GM19438 (cell line): ENCODE data around the gene PKP4.

ENCODE experiments used
- ATAC-seq: cut with Tn5 transposase; IDR thresholded peaks from one replicate; pipeline ENCODE4 v1.9.1; 2021; ENCODE audit warnings: low read depth; ENCODE audit not compliant: unreplicated experiment

PKP4 gene

GRCh38 chr2:158530829-158531228, 74.1 kb downstream of the PKP4 start:
- ATAC-seq = no peak

DNA sequence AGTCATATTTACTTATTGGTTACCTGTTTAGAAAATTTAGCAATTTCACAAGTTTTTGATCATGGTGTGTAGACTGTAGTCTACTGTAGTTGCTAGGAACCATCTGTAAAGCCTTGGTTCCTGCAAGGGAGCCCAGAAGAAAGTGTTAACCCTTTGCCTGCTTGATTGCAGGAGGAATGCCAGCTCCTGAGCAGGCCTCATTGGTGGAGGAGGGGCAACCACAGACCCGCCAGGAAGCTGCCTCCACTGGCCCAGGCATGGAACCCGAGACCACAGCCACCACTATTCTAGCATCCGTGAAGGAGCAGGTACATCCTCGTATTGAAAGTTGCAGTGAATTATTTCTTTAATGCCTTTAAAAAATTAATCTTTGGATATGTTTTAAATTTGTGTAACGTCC, 76.3 kb downstream of the PKP4 start:
- ATAC-seq = no peak

DNA sequence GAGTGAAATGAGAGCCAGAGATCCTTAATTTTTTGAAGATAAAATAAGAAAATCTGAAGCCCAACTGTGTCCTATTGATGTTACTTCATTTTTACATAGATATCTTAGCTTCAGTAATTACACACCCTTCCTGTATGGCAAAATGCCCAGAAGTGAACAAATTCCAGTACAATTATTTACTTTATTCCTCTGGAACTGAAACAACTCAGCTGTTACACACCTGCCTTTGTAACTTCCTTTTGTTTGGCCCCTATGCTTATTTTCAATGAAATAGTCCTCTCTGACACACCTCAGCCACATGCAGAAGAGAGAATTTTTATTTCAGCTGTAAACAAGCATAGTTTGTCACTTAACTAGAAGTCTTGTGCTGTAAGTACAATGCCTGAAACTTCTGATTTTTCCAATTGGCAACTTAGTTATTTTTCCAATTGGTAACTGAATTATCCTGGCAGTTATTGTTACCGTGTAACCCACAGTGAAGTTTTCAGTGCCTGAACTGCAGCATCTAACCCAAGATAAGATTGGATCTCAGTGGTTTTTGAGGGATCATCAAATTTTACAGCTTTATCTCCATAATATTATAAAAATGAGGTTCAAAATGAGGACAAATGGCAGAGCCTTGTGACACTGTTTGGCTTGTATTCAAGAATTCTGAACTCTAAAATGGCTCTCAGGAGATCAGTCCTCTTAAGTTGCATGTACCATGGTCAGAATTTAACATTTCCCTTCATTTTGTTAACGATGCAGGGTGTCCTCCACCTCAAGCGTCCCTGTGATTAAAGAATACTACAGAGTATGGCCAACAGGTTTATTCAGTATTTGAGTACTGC, 82.6 kb downstream of the PKP4 start:
- no peak for ATAC-seq

GRCh38 chr2:158542577-158542976, 85.8 kb downstream of the PKP4 start:
- ATAC-seq = no peak

DNA sequence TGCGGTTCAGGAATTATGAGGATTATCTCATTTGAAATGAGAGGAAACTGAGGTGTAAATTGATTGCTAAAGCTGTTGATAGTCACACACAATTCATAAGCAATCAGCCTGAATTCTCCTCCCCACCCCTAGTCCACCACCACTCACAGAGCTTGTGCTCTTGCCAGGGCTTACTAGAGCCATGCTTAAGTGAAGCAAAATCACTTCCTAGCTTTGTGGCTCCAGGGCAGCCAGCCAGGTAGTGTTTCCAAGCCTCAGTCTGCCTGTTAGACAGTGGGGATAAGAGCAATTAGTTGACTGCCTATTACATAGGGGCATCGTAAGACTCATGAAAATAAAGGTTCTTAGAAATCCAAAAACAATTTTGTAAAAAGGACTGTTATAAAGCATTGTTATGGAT, 87.2 kb downstream of the PKP4 start:
- no peak for ATAC-seq

- ATAC-seq = no peak
Measured at GRCh38 chr2:158544998-158545397, 88.2 kb downstream of the PKP4 start.

DNA sequence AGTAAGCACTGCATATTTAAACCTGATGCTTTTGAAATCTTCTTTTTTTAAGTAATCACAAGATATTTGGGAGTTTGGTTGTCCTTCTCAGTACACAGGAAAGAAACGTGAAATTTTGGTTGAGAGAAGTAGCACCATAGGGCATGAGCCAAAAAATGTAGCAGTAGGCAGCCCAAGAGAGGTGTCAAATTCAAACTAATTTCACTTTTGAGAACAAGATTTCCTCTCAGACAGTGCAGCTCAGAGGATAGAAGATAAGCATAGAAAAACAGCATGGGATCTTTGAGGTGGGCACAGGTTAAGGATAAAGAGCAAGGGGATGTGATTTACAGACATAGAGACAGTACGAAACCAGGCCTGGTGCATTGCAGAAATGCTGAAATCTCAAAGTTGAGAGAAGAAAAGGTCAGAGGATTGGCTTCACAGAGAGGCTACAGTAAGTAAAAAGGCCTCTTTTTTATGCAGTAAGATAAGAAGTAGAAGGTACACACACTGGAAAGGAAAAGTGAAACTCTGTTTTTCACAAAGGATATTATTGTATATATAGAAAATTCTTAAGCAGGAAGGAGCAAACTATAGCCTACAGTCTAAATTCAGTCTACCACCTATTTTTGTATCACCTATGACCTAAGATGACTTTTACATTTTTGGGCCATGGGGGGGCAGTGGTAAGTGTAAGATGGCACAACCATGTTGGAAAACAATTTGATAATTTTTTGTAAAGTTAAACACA, 89.8 kb downstream of the PKP4 start:
- peak; percentile 88 for ATAC-seq

GRCh38 chr2:158553257-158553656, 96.5 kb downstream of the PKP4 start:
- no peak for ATAC-seq

DNA sequence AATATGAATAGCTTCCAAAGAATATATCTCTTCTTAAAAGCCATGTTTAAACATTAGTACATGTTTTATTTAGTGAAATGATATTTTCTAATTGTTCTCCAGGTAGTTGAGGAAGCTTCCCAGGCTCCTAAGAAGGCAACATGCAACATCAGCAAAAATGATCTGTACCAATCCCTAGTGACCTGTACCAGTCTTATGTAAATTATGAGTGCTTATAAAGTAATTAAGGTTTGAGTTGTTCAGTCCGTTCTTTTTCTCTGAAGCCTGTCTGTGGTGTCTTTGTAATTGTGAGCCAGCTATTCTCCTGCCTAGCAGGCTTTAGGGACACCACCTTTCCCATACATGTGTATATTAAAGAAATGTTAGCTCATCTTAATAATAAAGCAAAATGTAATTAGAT, 98.2 kb downstream of the PKP4 start:
- no peak for ATAC-seq

- ATAC-seq = no peak
Measured at GRCh38 chr2:158556124-158556523, 99.4 kb downstream of the PKP4 start.

DNA sequence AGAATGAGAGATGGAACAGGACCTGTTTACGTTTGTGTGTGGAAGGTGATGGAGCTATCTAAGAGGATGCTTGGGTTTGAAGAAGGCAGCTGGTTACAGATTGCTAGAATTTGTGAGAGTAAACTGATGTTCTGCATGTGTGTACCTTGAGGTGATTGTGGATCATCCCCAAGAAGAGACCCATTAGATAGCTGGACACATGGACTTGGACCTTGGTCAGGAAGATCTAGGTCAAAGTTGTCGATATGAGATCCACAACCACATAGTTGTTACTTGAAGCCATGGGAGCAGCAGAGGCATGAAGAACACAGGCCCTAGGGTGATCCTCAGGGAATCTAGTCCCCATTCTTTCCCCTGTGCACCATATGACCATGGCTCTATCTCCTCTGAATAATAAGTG, 101.0 kb downstream of the PKP4 start:
- no peak for ATAC-seq

GRCh38 chr2:158559252-158559651, 102.5 kb downstream of the PKP4 start:
- no peak for ATAC-seq

GRCh38 chr2:158560259-158560658, 103.5 kb downstream of the PKP4 start:
- no peak for ATAC-seq

DNA sequence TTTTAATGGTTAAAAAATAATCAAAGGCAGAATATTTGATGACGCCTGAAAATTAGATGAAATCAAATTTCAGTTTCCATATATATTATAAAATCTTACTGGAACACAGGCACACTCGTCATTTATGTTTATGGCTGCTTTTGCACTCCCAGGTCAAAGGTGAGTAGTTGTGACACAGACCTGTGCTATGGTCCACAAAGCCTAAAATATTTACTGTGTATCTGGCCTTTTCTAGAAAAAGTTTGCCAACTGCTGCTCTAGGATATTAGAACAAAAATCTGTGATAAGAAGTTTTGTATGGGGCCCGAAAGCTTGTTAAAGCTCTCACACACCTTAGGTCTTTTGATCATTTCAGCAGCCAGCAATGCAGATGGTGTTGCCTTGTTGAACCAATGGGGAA, 104.3 kb downstream of the PKP4 start:
- no peak for ATAC-seq

DNA sequence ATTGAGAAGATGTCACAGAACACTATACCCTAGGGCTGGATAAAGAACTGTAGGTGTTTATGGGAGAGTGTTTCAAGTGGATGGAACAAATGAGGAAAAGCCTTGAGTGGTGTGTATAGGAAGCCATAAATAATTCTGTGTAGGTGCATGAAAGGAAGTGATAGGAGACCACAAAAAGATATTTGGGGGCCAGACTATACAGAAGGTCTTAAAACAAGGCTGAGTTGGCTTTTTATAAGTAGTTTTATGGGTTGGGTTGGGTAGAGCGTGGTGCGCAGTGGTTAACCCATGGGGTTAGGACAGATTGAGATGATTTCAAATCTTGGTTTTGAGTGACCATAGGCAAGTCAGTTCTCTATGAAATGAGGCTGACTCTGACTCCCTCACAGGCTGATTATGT, 110.5 kb downstream of the PKP4 start:
- no peak for ATAC-seq

- no peak for ATAC-seq
Measured at GRCh38 chr2:158569284-158569683, 112.5 kb downstream of the PKP4 start.

GRCh38 chr2:158570869-158571268, 114.1 kb downstream of the PKP4 start:
- no peak for ATAC-seq

DNA sequence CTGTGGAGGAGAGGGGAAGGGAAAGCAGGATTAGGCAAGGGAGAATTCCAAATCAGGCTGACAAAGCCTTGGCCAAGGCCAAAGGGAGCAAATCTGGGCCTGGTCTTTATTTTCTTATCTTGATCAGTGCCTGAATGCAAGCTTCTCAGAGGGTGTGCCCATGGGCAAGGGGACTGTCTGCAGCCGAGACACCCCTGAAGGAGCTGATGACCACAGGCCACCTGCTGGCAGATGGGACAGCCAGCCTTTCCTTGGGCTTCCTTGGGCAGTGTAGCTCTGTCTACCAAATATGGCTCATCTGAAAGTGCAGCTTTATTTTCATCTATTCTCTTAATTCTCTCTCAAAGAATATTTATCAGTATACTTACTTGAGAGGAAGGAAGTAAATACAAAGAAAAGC, 117.0 kb downstream of the PKP4 start:
- ATAC-seq = no peak

GRCh38 chr2:158575051-158575635, 118.4 kb downstream of the PKP4 start:
- no peak for ATAC-seq

GRCh38 chr2:158577141-158577540, 120.4 kb downstream of the PKP4 start:
- no peak for ATAC-seq

DNA sequence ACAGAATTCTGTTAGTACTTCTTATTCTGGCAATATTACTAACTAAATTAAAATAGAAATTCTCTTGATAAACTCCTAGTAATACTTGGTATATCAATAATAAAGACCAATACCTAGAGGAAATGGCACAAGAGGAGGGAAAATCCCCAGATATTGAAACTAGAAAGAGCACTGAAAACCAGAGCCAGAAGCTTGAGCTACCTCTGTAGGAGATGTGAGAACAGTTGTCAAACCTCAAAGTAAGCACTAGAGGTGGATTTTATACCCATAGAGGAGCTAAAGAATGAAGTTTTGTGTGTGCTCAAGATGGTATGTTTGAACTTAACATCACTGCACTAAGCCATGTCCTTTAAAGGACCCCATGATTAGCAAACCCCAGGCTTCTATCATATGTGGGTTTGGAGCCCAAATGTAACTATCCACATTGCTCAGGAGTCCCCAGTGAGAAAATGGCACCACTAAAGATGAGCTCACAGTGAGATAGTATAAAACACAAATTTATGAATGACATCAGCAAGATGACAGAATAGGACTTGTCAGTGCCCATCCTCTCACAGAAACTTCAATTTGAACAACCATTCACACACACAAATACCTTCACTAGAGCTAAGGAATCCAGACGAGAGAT, 122.1 kb downstream of the PKP4 start:
- ATAC-seq = peak; percentile 96
